H1 (cell line): ENCODE data around the gene SYPL1. TPM values are rescaled to one million over a fixed set of nuclear protein-coding genes. Genes with fewer than 3 reads are reported as not detected.

ENCODE experiments used
- CTCF ChIA-PET: fragments of 300-600 bp; sonication (Branson Sonifier 250); formaldehyde crosslinking; loops from one replicate; lab custom pipeline; 2021; ENCODE audit not compliant: partially characterized antibody; lab: Charles Lee
- POLR2A ChIA-PET: fragments of 300-600 bp; sonication (Branson Sonifier 250); formaldehyde crosslinking; loops from one replicate; lab custom pipeline; 2021; ENCODE audit warnings: inconsistent platforms; ENCODE audit not compliant: partially characterized antibody; lab: Charles Lee
- DNase-seq, 2 experiments: peaks; one replicate each; pipeline versions ENCODE4 v3.0.0 to v3.0.0-alpha.2; 2010 to 2022; ENCODE audit warnings: low spot score in 2 of 2, low read depth in 1 of 2, mixed read lengths in 1 of 2
- FAIRE-seq: peaks from 2 replicates; lab custom pipeline; 2011; peaks lifted over from hg19 to GRCh38; lab: Jason Lieb, UNC
- H2AFZ ChIP-seq: 2 replicates; pipeline ENCODE4 v1.8.1; 2012; ENCODE audit warnings: low read length, inconsistent platforms
- H2AK5ac ChIP-seq: 2 replicates; pipeline ENCODE4 v1.6.1; 2013; ENCODE audit warnings: low read depth, low read length
- H2BK120ac ChIP-seq: replicated peaks from 2 replicates; pipeline ENCODE3; 2013; ENCODE audit warnings: low read depth, low read length, inconsistent platforms
- H2BK12ac ChIP-seq: 2 replicates; pipeline ENCODE4 v1.6.1; 2013; ENCODE audit warnings: low read depth, low read length
- H2BK15ac ChIP-seq: 2 replicates; pipeline ENCODE4 v1.6.1; 2013; ENCODE audit warnings: low read length
- H2BK20ac ChIP-seq: 2 replicates; pipeline ENCODE4 v1.6.1; 2013; ENCODE audit warnings: low read length
- H2BK5ac ChIP-seq: 2 replicates; pipeline ENCODE4 v1.6.1; 2013; ENCODE audit warnings: low read depth, low read length
- H3K14ac ChIP-seq: 2 replicates; pipeline ENCODE4 v1.6.1; 2013; ENCODE audit warnings: inconsistent platforms; ENCODE audit not compliant: insufficient read length
- H3K18ac ChIP-seq: 2 replicates; pipeline ENCODE4 v1.6.1; 2013; ENCODE audit warnings: low read length; ENCODE audit errors: extremely low read depth
- H3K23ac ChIP-seq: 2 replicates; pipeline ENCODE4 v1.6.1; 2013; ENCODE audit warnings: inconsistent platforms; ENCODE audit not compliant: insufficient read length
- H3K23me2 ChIP-seq: 2 replicates; pipeline ENCODE4 v1.6.1; 2013; ENCODE audit warnings: low read depth, low read length
- H3K27ac ChIP-seq: 2 replicates; pipeline ENCODE4 v1.6.1; 2011; ENCODE audit warnings: low read depth, low read length, inconsistent platforms
- H3K27me3 ChIP-seq, 4 experiments: replicated peaks in 1 of 4; 1 replicate in 1 of 4; 2 replicates in 3 of 4; pipeline versions ENCODE4 v1.6.1 to v1.8.1; 2011 to 2013; ENCODE audit warnings: low read length in 3 of 4, mild to moderate bottlenecking in 3 of 4, inconsistent platforms in 2 of 4, mixed read lengths in 2 of 4, moderate library complexity in 1 of 4; ENCODE audit not compliant: control insufficient read depth in 3 of 4, insufficient read depth in 3 of 4; ENCODE audit errors: extremely low read depth in 1 of 4
- H3K36me3 ChIP-seq, 4 experiments: 2 replicates each; pipeline versions ENCODE4 v1.6.1 to v1.8.1; 2011 to 2013; ENCODE audit warnings: mild to moderate bottlenecking in 4 of 4, low read length in 3 of 4, moderate library complexity in 2 of 4, control low read depth in 1 of 4, inconsistent platforms in 1 of 4; ENCODE audit not compliant: insufficient read depth in 4 of 4, control insufficient read depth in 2 of 4
- H3K4ac ChIP-seq: replicated peaks from 2 replicates; pipeline ENCODE3; 2013; ENCODE audit warnings: low read length, low read depth, mixed read lengths, inconsistent platforms; ENCODE audit not compliant: insufficient read length
- H3K4me1 ChIP-seq, 4 experiments: replicated peaks in 1 of 4; 1 replicate in 1 of 4; 2 replicates in 3 of 4; pipeline versions ENCODE4 v1.6.1 to v1.8.1; 2011 to 2013; ENCODE audit warnings: low read length in 3 of 4, inconsistent platforms in 2 of 4, mixed read lengths in 1 of 4; ENCODE audit not compliant: insufficient read depth in 4 of 4, control insufficient read depth in 3 of 4
- H3K4me2 ChIP-seq, 2 experiments: 2 replicates each; pipeline versions ENCODE4 v1.6.1 to v1.8.1; 2011 to 2013; ENCODE audit warnings: low read depth in 2 of 2, low read length in 2 of 2, control low read depth in 1 of 2, inconsistent platforms in 1 of 2, mild to moderate bottlenecking in 1 of 2; ENCODE audit not compliant: insufficient read depth in 1 of 2
- H3K4me3 ChIP-seq, 4 experiments: fragments of 200-600, 300-600 bp in 1 of 4; sonication (generic), shearing (Covaris generic), sonication (Bioruptor Twin) in 1 of 4; 2 replicates each; pipeline versions ENCODE4 v1.5.1 to v1.8.1; 2011 to 2016; ENCODE audit warnings: low read length in 4 of 4, low read depth in 3 of 4, control low read depth in 2 of 4, inconsistent platforms in 2 of 4, mild to moderate bottlenecking in 2 of 4, mixed read lengths in 1 of 4, moderate library complexity in 1 of 4; ENCODE audit not compliant: insufficient read depth in 2 of 4; ENCODE audit errors: extremely low read depth in 1 of 4
- H3K56ac ChIP-seq: replicated peaks from 2 replicates; pipeline ENCODE3; 2013; ENCODE audit warnings: low read depth, mild to moderate bottlenecking, mixed read lengths, low read length, inconsistent platforms; ENCODE audit not compliant: insufficient read length
- H3K79me1 ChIP-seq: 2 replicates; pipeline ENCODE4 v1.6.1; 2013; ENCODE audit warnings: low read depth, low read length, control low read depth
- H3K79me2 ChIP-seq, 2 experiments: 2 replicates each; pipeline versions ENCODE4 v1.6.1 to v1.8.1; 2012 to 2013; ENCODE audit warnings: low read length in 2 of 2, mild to moderate bottlenecking in 2 of 2, inconsistent platforms in 1 of 2; ENCODE audit not compliant: insufficient read depth in 2 of 2, control insufficient read depth in 1 of 2
- H3K9ac ChIP-seq, 4 experiments: replicated peaks in 1 of 4; 1 replicate in 1 of 4; 2 replicates in 3 of 4; pipeline versions ENCODE4 v1.6.1 to v1.8.1; 2011 to 2013; ENCODE audit warnings: low read depth in 3 of 4, low read length in 3 of 4, control low read depth in 2 of 4, mild to moderate bottlenecking in 2 of 4, moderate library complexity in 2 of 4, inconsistent platforms in 1 of 4; ENCODE audit errors: extremely low read depth in 1 of 4
- H3K9me3 ChIP-seq, 2 experiments: 2 replicates each; pipeline versions ENCODE4 v1.6.1 to v1.8.1; 2012 to 2013; ENCODE audit warnings: mild to moderate bottlenecking in 2 of 2, moderate library complexity in 2 of 2, control low read depth in 1 of 2, inconsistent platforms in 1 of 2, low read depth in 1 of 2, low read length in 1 of 2, mixed read lengths in 1 of 2; ENCODE audit not compliant: insufficient read depth in 2 of 2
- H4K20me1 ChIP-seq, 2 experiments: replicated peaks in 1 of 2; 2 replicates each; pipeline versions ENCODE3 to v1.8.1; 2011 to 2013; ENCODE audit warnings: inconsistent platforms in 2 of 2, low read length in 2 of 2, mild to moderate bottlenecking in 1 of 2; ENCODE audit not compliant: insufficient read depth in 2 of 2, control insufficient read depth in 1 of 2
- H4K5ac ChIP-seq: 2 replicates; pipeline ENCODE4 v1.6.1; 2013; ENCODE audit warnings: low read length, low read depth, mixed read lengths, inconsistent platforms; ENCODE audit not compliant: insufficient read length
- H4K8ac ChIP-seq: 2 replicates; pipeline ENCODE4 v1.8.0; 2013; ENCODE audit warnings: mild to moderate bottlenecking, moderate library complexity, low read length, inconsistent platforms; ENCODE audit not compliant: insufficient read depth; ENCODE audit errors: extremely low read depth
- H4K91ac ChIP-seq: replicated peaks from 2 replicates; pipeline ENCODE3; 2013; ENCODE audit warnings: low read length, mixed read lengths, inconsistent platforms; ENCODE audit not compliant: insufficient read length
- CREB1 ChIP-seq: IDR thresholded peaks from 2 replicates; pipeline ENCODE4 v1.6.1; 2012; ENCODE audit warnings: inconsistent platforms
- CTBP2 ChIP-seq: IDR thresholded peaks from 2 replicates; pipeline ENCODE4 v1.7.0; 2011; ENCODE audit warnings: borderline replicate concordance, mild to moderate bottlenecking, moderate library complexity, mixed read lengths, low read length; ENCODE audit not compliant: insufficient read depth, insufficient read length
- EP300 ChIP-seq, 2 experiments: IDR thresholded peaks; 1 replicate in 1 of 2; 2 replicates in 1 of 2; pipeline ENCODE4 v1.6.1; 2011 to 2012; ENCODE audit warnings: low read depth in 2 of 2, low read length in 2 of 2, mild to moderate bottlenecking in 2 of 2, borderline replicate concordance in 1 of 2, inconsistent platforms in 1 of 2, moderate library complexity in 1 of 2
- HDAC2 ChIP-seq, 2 experiments: fragments of 300-600 bp in 1 of 2; sonication (generic) in 1 of 2; IDR thresholded peaks; 2 replicates each; pipeline ENCODE4 v1.6.1; 2011 to 2012; ENCODE audit warnings: low read depth in 2 of 2, low read length in 2 of 2, mild to moderate bottlenecking in 2 of 2, moderate library complexity in 2 of 2, borderline replicate concordance in 1 of 2, inconsistent platforms in 1 of 2
- HDAC6 ChIP-seq: IDR thresholded peaks from one replicate; pipeline ENCODE4 v1.7.1; 2012; ENCODE audit warnings: low read depth, mild to moderate bottlenecking, inconsistent platforms, low read length, moderate library complexity
- MAFK ChIP-seq: IDR thresholded peaks from 2 replicates; pipeline ENCODE4 v1.6.1; 2012; ENCODE audit warnings: low read depth, mild to moderate bottlenecking, improper control_type of control experiment, low read length
- MAX ChIP-seq: IDR thresholded peaks from 2 replicates; pipeline ENCODE4 v1.6.1; 2012; ENCODE audit warnings: inconsistent platforms
- POLR2A ChIP-seq, 2 experiments: IDR thresholded peaks; 1 replicate in 1 of 2; 2 replicates in 1 of 2; pipeline ENCODE4 v1.6.1; 2011; ENCODE audit warnings: low read depth in 2 of 2, low read length in 2 of 2, mild to moderate bottlenecking in 2 of 2; ENCODE audit errors: control extremely low read depth in 1 of 2
- SIX5 ChIP-seq: IDR thresholded peaks from 2 replicates; pipeline ENCODE4 v1.6.1; 2011; ENCODE audit warnings: mild to moderate bottlenecking, low read depth, low read length
- YY1 ChIP-seq: IDR thresholded peaks from 2 replicates; pipeline ENCODE4 v1.6.1; 2011; ENCODE audit warnings: low read depth, mild to moderate bottlenecking, low read length
- WGBS, 2 experiments: shearing (Covaris generic) in 1 of 2; methylation state at CpG; one replicate each; pipeline versions ENCODE4 v1.1.6 to v1.1.7; 2013 to 2015; ENCODE audit warnings: low lambda C conversion rate in 2 of 2, mixed read lengths in 2 of 2, inconsistent platforms in 1 of 2, low coverage in 1 of 2, missing lambda C conversion rate in 1 of 2; ENCODE audit not compliant: insufficient replicate concordance in 2 of 2, insufficient coverage in 1 of 2, insufficient read length in 1 of 2; ENCODE audit errors: extremely low coverage in 1 of 2, missing lambda C conversion rate in 1 of 2; 5-methylcytosine and 5-hydroxymethylcytosine counted together
- polyA plus RNA-seq, 7 experiments: library from polyadenylated mRNA; depleted of rRNA in 3 of 7; stranded (reverse) in 5 of 7; unstranded in 2 of 7; fragments of >200 nt in 5 of 7; fragments of 200-250 nt in 2 of 7; gene quantifications; 1 replicate in 5 of 7; 2 replicates in 1 of 7; 4 replicates in 1 of 7; pipeline versions ENCODE4 v1.2.1 to v1.2.3, GENCODE V29; 2011 to 2013; ENCODE audit warnings: missing spikeins in 2 of 7, mixed read lengths in 2 of 7
- total RNA-seq: library from RNA; stranded (reverse); fragmentation: NEBNext Ultra II Directional; extraction: Animal tissue kit (Norgen Biotek cat#: 25700); gene quantifications from 2 replicates; pipeline ENCODE4 v1.2.1, GENCODE V29; 2021

Gene SYPL1
- total and polyA plus RNA-seq, 2 of the 8 experiments (the other 6 are each of a cell fraction or from before 2014, with no cell fraction given), result 44.9 to 57.7 TPM

- FAIRE-seq, result no peak
These were observed 66.5 kb downstream of the SYPL1 start for GRCh38 chr7:106045586-106045985.

More at GRCh38 chr7:106045586-106045985, 66.5 kb downstream of the SYPL1 start:
- Histone ChIP-seq H3K4me2 (no peak overlapping the region), H2AFZ (no peak overlapping the region), H3K27ac (no peak overlapping the region), H2AK5ac (no peak overlapping the region), H3K9me3 (no peaks in the 10 kb centered on the region), H4K20me1 (no peaks in the 10 kb centered on the region), H2BK12ac (no peak overlapping the region), H3K36me3 (no peaks in the 10 kb centered on the region), H3K18ac (no peak overlapping the region), H2BK15ac (no peak overlapping the region), H2BK20ac (no peak overlapping the region), H2BK5ac (no peak overlapping the region), H3K23ac (no peak overlapping the region), H3K79me2 (no peaks in the 10 kb centered on the region), H3K23me2 (no peaks in the 10 kb centered on the region), H3K4me3 (no peak overlapping the region), H3K9ac (no peak overlapping the region), H4K8ac (no peak overlapping the region), H3K27me3 (no peaks in the 10 kb centered on the region), H3K79me1 (no peaks in the 10 kb centered on the region), H3K56ac (no peak overlapping the region), H4K5ac (no peak overlapping the region), H3K4me1 (peaks cover 0 to 10% (median 0%) of the 10 kb centered on the region in 4 experiments; a peak in 3 of 7 replicates), H4K91ac (no peak overlapping the region), H3K4ac (no peak overlapping the region), H2BK120ac (no peak overlapping the region), H3K14ac (no peak overlapping the region)
- WGBS, 2 experiments, result 88% methylated on average over 1 of the region's 1 CpG; no CpG with 5 or more reads in 1 of the 2 experiments
- ChIA-PET POLR2A (no interaction called here), CTCF (interaction anchor here (1.6 to 13.5 kb wide), 7 partner anchors 11 to 402 kb away, joined by 3 to 265 read pairs (median 17); no protein-coding TSS in a partner anchor)
- no peak for TF ChIP-seq EP300 (IDR thresholded peaks at IDR 0.05; ENCODE audit: borderline replicate concordance in 1 of 2, low read depth in 2 of 2, low read length in 2 of 2)
- TF ChIP-seq MAX, result no peak
- TF ChIP-seq HDAC6, result no peak
- TF ChIP-seq POLR2A (IDR thresholded peaks at IDR 0.05; ENCODE audit: control extremely low read depth in 1 of 2, low read depth in 2 of 2, low read length in 2 of 2), result no peak
- no peak for TF ChIP-seq SIX5
- no peak for TF ChIP-seq HDAC2 (IDR thresholded peaks at IDR 0.05; ENCODE audit: borderline replicate concordance in 1 of 2, low read depth in 2 of 2, low read length in 2 of 2)
- no peak for TF ChIP-seq CTBP2
- no peak for TF ChIP-seq YY1
- no peak for TF ChIP-seq MAFK
- TF ChIP-seq CREB1, result no peak
- no peak for DNase-seq
